ENCODE results near the gene ADRB1. TPM values are rescaled to one million over a fixed set of nuclear protein-coding genes. Genes with fewer than 3 reads are reported as not detected.

ADRB1 gene
- total and polyA plus RNA-seq, 2 of the 4 experiments (the other 2 are of a cell fraction), result not detected

DNA sequence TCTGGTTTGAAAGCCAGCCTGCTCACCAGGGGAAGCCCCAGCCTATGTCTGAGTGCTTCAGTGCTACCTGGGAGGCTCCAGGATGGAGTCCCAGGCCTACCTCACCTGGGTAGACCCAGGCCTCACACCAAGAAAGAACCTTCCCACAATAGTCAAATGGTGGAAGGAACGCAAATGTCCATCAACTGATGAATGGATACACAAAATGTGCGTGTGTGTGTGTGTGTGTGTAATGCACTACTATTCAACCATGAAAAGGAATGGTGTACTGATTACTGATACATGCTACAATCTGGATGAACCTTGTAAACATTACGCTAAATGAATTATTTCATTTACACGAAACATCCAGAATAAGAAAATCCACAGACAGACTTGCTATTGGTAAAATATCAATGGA lies 15.2 kb upstream of the ADRB1 start:
- H2AK9ac ChIP-seq (replicated peaks; ENCODE audit: low read depth, low read length, poor library complexity), result no peak overlapping the region
- ATAC-seq (ENCODE audit: low read depth) (no peak), DNase-seq (no peak)
- no peak for TF ChIP-seq MAFK (IDR thresholded peaks at IDR 0.05; ENCODE audit: low read depth, low read length)
- no peak for TF ChIP-seq POLR2A (IDR thresholded peaks at IDR 0.05; ENCODE audit: low read depth, low read length)
- no peak for TF ChIP-seq CEBPB (IDR thresholded peaks at IDR 0.05; ENCODE audit: low read depth, low read length)
- no peak for TF ChIP-seq NFE2L2 (IDR thresholded peaks at IDR 0.05; ENCODE audit: low read depth, low read length)
- no TSS peak for BruUV-seq (replicated peaks)
- intact Hi-C loops (cut with micrococcal nuclease) (no loop called here), in situ Hi-C loops (cut with MboI; ENCODE audit: low sequenced_read_pairs) (no loop called here), dilution Hi-C loops (cut with HindIII; ENCODE audit: low sequenced_read_pairs, unreplicated experiment) (no loop called here)
- no peak overlapping the region for H2BK20ac ChIP-seq (ENCODE audit: low read depth, low read length)
- H2BK120ac ChIP-seq (ENCODE audit: low read depth, low read length), result no peak overlapping the region
- H4K8ac ChIP-seq (ENCODE audit: low read depth in 2 of 2, low read length in 2 of 2), result no peak overlapping the region
- no peak overlapping the region for H3K4me3 ChIP-seq (ENCODE audit: insufficient read depth, low read depth, low read length)
- H2BK5ac ChIP-seq (ENCODE audit: low read depth, low read length, poor library complexity, severe bottlenecking), result no peak overlapping the region
- H4K20me1 ChIP-seq (ENCODE audit: insufficient read depth, low read length), result no peaks in the 10 kb centered on the region
- no peaks in the 10 kb centered on the region for H3K36me3 ChIP-seq (ENCODE audit: control insufficient read depth, insufficient read depth, low read length)
- no CpG with 5 or more reads among the region's 4 CpGs for WGBS, 2 experiments (ENCODE audit: extremely low coverage in 2 of 2, insufficient read length in 1 of 2)
- no peak overlapping the region for H3K4ac ChIP-seq (ENCODE audit: low read depth, low read length)
- H3K9me3 ChIP-seq (ENCODE audit: control insufficient read depth, insufficient read depth, low read length), result no peaks in the 10 kb centered on the region
- no peak overlapping the region; the same call in 2 of the 3 replicates for H2BK15ac ChIP-seq (ENCODE audit: low read depth, low read length)
- H3K79me1 ChIP-seq (ENCODE audit: low read depth in 1 of 2, low read length in 2 of 2), result no peaks in the 10 kb centered on the region
- H3K23ac ChIP-seq (ENCODE audit: low read depth, low read length), result no peak overlapping the region
- no peak overlapping the region for H4K91ac ChIP-seq (ENCODE audit: insufficient read depth, low read depth, low read length)
- H3K9me1 ChIP-seq (ENCODE audit: insufficient read depth, low read length), result 0 out of 2 replicates have a peak, but pooled peaks cover 2% of the 10 kb centered on the region
- no peak overlapping the region for H3K56ac ChIP-seq (ENCODE audit: extremely low read depth, insufficient read depth, low read length)
- H3K27me3 ChIP-seq (ENCODE audit: control insufficient read depth, insufficient read depth, low read length), result peaks cover 8% of the 10 kb centered on the region
- no peaks in the 10 kb centered on the region for H3K4me1 ChIP-seq (ENCODE audit: control insufficient read depth, insufficient read depth, low read length)
- H2AK5ac ChIP-seq (ENCODE audit: low read depth, low read length), result no peak overlapping the region
- no peak overlapping the region for H3K9ac ChIP-seq (ENCODE audit: low read depth, low read length)
- H3K27ac ChIP-seq (ENCODE audit: insufficient read depth, low read length), result no peak overlapping the region
- CTCF ChIA-PET, result no interaction called here
- H2AFZ ChIP-seq (replicated peaks; ENCODE audit: low read length, poor library complexity), result no peak overlapping the region
- no peak overlapping the region for H3K14ac ChIP-seq (replicated peaks; ENCODE audit: low read depth, low read length)
- no peak overlapping the region for H4K5ac ChIP-seq (ENCODE audit: low read depth, low read length)
- no peak overlapping the region for H3K18ac ChIP-seq (ENCODE audit: low read depth, low read length)
- no peak overlapping the region for H3K4me2 ChIP-seq (ENCODE audit: low read depth, low read length)
- POLR2A ChIA-PET (ENCODE audit: unreplicated experiment), result no interaction called here
